Fibroblast of skin of right quadriceps (primary cell): ENCODE results near the gene TENM4.

ENCODE experiments used
- DNase-seq: peaks from one replicate; pipeline ENCODE4 v3.0.0-alpha.2; 2013

TENM4 gene

GRCh38 chr11:79045018-79045799, 395.6 kb downstream of the TENM4 start:
- peak; percentile 62 for DNase-seq

DNA sequence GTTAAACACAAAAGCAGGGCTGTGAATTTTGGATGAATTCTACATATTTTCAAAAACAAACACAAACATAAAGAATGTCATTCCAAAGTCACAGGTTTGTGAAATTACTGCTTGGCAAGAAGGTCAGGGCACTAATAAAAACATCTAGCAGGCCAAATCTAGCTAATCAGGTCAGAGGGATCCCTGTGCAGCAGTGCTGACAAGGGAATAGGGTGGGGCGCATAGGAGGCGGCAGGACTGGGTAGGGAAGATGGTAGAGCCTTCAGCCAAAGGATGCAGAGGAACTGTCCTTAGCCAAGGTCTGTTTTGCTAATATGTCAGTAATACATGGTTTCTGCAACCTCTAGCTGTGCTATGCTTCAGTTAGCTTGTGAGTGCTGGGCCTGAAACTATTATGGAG, 396.6 kb downstream of the TENM4 start:
- DNase-seq: no peak

DNA sequence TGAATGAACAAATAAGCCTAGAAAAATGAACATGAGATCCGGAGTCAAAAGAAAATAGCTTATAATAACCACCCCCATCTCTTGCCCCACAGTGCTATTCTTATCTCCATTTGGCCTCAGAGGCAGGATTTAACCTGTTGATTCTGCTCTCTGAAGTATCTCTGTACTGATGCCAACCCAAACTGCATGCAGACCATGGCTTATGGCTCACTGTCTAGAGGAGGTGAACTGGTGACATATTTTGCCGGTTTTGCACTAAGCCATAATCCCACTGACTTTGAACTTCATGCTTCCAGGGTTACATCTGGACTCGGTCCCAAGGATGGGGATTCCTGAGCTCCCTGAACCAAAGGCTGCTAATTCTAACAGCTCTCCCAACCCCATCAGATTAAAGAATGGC, 397.1 kb downstream of the TENM4 start:
- no peak for DNase-seq

GRCh38 chr11:79042824-79043223, 398.0 kb downstream of the TENM4 start:
- no peak for DNase-seq

DNA sequence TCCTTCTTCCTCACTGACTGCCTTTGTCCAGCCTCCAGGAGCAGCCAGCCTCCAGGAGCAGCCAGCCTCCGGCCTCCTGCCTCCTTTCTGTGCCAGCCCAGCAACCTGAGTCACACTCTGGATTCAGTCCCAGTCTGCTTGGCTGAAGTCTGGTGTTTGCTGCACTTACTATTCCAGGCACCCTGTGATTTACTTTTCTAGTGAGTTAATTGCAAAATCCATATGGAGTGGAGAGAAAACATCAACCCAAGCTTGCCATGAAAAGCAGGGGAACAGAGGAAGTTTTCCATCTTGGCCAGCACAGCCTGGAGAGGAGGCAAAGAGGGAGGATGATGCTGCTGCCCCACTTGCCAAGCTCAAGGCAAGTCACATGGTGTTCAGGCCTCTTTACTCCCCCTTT, 400.5 kb downstream of the TENM4 start:
- peak; percentile 35 for DNase-seq

DNA sequence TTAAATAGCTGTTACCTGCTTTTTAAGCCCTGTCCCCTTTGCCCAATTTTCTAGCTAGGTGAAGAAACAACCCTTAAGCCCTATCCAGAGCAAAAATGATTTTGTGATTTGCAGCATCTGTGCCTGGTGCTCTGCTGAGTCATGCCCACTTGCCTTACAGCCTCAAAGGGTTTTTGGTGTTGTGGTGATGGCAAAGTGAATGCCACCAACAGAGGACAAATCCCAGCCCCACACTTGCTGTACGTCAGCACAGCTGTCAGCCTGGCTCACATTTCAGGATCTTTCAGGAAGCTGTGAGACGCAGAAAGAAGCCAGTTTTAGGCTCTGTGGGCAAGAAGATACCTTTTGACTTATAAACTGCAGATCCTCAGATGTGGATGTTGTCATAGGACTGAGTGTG, 401.7 kb downstream of the TENM4 start:
- peak; percentile 47 for DNase-seq

- DNase-seq: no peak
Observed at GRCh38 chr11:79035881-79036280, 404.9 kb downstream of the TENM4 start.

GRCh38 chr11:79033833-79034232, 407.0 kb downstream of the TENM4 start:
- no peak for DNase-seq

- DNase-seq: no peak
Observed at GRCh38 chr11:79030448-79030847, 410.4 kb downstream of the TENM4 start.

- DNase-seq: no peak
Observed at GRCh38 chr11:79028225-79028624, 412.6 kb downstream of the TENM4 start.

- peak; percentile 77 for DNase-seq
Observed at GRCh38 chr11:79026803-79027445, 413.9 kb downstream of the TENM4 start.

GRCh38 chr11:79025622-79026021, 415.2 kb downstream of the TENM4 start:
- peak; percentile 34 for DNase-seq

- DNase-seq: no peak
Observed at GRCh38 chr11:79025097-79025496, 415.7 kb downstream of the TENM4 start.

DNA sequence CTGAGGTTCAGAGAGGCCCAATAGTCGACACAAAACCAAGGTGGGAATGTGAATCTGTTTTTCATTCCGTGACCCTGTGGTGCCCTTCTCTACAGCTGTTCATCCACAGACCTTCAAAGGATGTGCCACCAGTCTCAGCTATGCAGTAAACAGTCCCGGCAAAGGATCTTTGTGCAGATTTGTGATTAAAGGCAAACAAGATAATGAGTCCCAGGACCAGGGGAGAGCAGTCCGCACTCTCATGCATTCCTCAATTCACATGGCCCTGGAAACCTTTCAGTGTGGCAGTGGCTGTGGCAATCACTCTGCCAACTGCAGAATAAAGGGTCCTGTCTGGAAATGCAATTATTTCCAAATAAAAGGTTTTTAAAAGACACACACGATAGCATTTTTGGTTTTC, 418.6 kb downstream of the TENM4 start:
- DNase-seq: no peak

GRCh38 chr11:79021601-79022000, 419.2 kb downstream of the TENM4 start:
- no peak for DNase-seq

- DNase-seq: no peak
Observed at GRCh38 chr11:79019975-79020374, 420.9 kb downstream of the TENM4 start.

DNA sequence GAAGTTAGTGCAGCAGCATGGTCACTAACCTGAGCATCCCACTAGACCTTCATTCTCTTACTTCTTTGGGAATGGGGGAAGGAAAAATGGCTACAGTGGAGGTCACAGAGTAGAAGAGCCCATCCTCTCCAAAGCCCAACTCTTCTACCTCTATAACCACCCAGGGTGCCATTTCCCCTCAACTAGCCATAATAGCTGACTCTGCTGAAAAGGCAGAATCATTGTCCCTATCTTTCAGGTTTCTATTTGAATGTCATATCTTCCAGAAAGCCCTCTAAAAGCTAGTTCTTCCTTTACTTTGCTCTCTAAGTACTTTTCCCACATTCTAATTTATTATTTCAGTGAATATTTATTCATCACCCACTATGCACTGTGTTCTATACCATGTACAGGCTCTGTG, 421.6 kb downstream of the TENM4 start:
- DNase-seq: no peak

DNA sequence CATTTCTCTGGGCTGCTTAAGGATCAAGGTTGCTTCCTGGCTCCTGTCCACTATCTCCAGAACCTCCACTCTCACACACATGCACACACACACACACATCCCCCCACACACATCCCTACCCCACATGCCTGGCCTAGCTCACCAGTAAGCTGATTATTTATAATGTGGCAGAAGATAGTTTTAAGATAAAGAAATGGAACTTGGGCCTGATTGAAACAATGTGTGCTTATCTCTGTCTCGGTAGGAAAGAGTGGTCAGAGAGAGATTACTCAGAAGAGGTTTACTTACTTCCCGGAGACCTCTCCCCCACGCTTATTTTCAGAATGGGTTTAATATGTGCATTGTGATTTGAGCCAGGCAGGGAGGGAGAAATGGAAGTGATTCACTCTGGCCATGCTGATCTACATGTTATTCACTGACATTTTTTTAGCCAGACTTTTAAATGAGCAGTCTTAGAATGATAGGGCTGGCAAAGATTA, 422.4 kb downstream of the TENM4 start:
- peak; percentile 95 for DNase-seq

DNA sequence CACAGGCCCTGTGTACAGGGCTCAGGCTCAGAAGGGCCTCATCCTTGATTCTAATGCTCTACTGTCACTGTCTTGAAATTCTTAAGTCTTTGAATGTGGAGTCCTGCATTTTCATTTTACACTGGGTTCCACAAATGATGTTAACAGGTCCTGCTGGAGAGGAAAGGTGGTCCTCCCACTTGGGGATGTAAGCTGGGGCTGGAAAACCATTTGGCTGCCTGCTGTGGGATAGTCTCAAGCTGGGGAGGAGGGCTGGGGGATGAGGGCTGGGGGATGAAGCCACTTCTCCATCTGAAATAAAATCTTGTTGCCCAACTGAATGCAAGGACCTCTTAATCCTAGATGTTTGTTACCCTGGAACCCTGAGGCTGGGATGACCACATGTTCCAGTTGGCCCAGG, 423.0 kb downstream of the TENM4 start:
- DNase-seq: no peak

GRCh38 chr11:79013509-79013908, 427.3 kb downstream of the TENM4 start:
- DNase-seq: peak; percentile 46

DNA sequence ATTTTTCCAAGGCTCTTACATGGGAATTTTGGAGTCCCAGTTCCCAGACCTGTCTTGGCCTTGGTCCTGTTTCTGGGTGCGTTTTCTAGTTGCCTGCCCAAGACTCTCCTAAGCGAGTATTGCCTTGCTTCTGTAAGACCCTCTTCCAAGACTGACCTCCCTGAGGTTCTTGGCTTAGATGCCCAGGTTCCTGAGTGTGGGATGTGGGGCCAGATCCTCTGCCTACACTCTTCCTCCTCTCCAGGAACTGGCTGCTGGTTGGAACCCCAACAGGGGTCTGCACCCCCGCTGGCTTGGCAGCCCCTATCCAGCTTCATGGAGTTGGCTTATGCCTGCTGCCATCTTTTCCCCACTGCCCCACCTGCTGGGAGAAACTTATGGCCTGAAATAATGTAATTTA, 429.5 kb downstream of the TENM4 start:
- no peak for DNase-seq

- no peak for DNase-seq
Observed at GRCh38 chr11:79007771-79008402, 432.9 kb downstream of the TENM4 start.

DNA sequence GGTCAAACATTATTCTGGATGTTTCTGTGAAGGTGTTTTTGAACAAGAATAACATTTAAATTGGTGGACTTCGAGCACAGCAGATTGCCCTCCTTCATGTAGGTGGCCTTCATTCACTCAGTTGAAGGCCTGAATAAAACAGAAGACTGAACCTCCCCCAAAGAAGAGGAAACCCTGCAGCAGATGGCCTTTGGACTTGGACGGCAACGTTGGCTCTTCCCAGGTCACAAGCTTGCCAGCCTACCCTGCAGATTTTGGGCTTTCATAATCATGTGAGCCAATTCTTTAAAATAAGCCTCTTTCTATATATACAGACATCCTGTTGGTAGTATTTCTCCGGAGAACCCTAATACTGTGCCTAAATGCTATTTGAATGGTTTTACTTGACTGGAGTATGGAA, 434.0 kb downstream of the TENM4 start:
- DNase-seq: no peak

DNA sequence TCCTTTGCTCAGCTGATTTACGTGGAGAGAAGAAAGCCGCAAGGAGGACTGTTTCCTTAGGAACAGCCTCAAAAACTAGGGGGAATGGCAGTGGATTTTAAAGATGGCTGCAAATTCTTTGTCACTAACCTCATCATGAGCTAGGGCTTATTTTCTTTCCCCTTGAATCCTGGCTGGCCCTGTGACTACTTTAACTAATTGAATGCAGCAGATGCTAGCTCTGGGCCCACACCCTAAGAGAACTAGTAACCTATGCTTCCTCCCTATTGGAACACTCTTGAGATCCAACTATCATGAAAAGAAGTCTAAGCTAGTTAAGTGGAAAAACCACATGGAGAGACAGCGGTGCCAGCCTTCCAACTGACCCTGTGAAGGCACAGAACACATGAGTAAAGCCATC, 444.8 kb downstream of the TENM4 start:
- no peak for DNase-seq
